Fibroblast of lung (primary cell): ENCODE data around the gene CACNG8. TPM values are rescaled to one million over a fixed set of nuclear protein-coding genes. Genes with fewer than 3 reads are reported as not detected.

Experiments
- DNase-seq, 2 donors: peaks; one replicate each; pipeline versions ENCODE4 v3.0.0 to v3.0.0-alpha.2; 2010; ENCODE audit warnings: low read depth in 2 of 2
- H2AFZ ChIP-seq: 2 replicates; pipeline ENCODE4 v1.5.1; 2012; ENCODE audit warnings: low read length, control low read depth, inconsistent platforms
- H3K27ac ChIP-seq: 2 replicates; pipeline ENCODE4 v1.5.1; 2011; ENCODE audit warnings: low read length, control low read depth; ENCODE audit not compliant: insufficient read depth
- H3K27me3 ChIP-seq: 2 replicates; pipeline ENCODE4 v1.5.1; 2011; ENCODE audit warnings: mild to moderate bottlenecking, low read length; ENCODE audit not compliant: control insufficient read depth, insufficient read depth
- H3K36me3 ChIP-seq: 2 replicates; pipeline ENCODE4 v1.5.1; 2011; ENCODE audit warnings: low read length; ENCODE audit not compliant: control insufficient read depth, insufficient read depth
- H3K4me1 ChIP-seq: 2 replicates; pipeline ENCODE4 v1.5.1; 2011; ENCODE audit warnings: low read length; ENCODE audit not compliant: control insufficient read depth, insufficient read depth; ENCODE audit errors: extremely low read depth
- H3K4me2 ChIP-seq: 2 replicates; pipeline ENCODE4 v1.5.1; 2011; ENCODE audit warnings: low read length, control low read depth; ENCODE audit not compliant: insufficient read depth; ENCODE audit errors: extremely low read depth
- H3K4me3 ChIP-seq, 4 experiments: fragments of 200-600 bp in 1 of 4; sonication (generic) in 1 of 4; replicated peaks in 1 of 4; 2 replicates each; pipeline ENCODE4 v1.5.1; 2011 to 2016; ENCODE audit warnings: low read length in 4 of 4, low read depth in 3 of 4, mild to moderate bottlenecking in 3 of 4, control low read depth in 2 of 4, inconsistent platforms in 1 of 4, mixed read lengths in 1 of 4; ENCODE audit not compliant: insufficient read depth in 1 of 4; ENCODE audit errors: control extremely low read depth in 1 of 4
- H3K79me2 ChIP-seq: 2 replicates; pipeline ENCODE4 v1.5.1; 2012; ENCODE audit warnings: mild to moderate bottlenecking, low read length, inconsistent platforms; ENCODE audit not compliant: control insufficient read depth, insufficient read depth
- H3K9ac ChIP-seq: 2 replicates; pipeline ENCODE4 v1.5.1; 2011; ENCODE audit warnings: mild to moderate bottlenecking, low read length, control low read depth; ENCODE audit not compliant: insufficient read depth
- H3K9me3 ChIP-seq: 2 replicates; pipeline ENCODE4 v1.5.1; 2012; ENCODE audit warnings: low read depth, low read length; ENCODE audit not compliant: control insufficient read depth, insufficient read depth
- H4K20me1 ChIP-seq: 2 replicates; pipeline ENCODE4 v1.5.1; 2011; ENCODE audit warnings: low read length; ENCODE audit not compliant: control insufficient read depth, insufficient read depth; ENCODE audit errors: extremely low read depth
- EZH2 ChIP-seq: IDR thresholded peaks from 2 replicates; pipeline ENCODE4 v1.5.1; 2012; ENCODE audit warnings: low read length, control low read depth, mild to moderate bottlenecking; ENCODE audit errors: missing control alignments
- polyA plus RNA-seq, 2 donors: library from polyadenylated mRNA; depleted of rRNA in 1 of 2; stranded (reverse) in 1 of 2; unstranded in 1 of 2; fragments of >200 nt; gene quantifications; 2 replicates each; pipeline ENCODE4 v1.2.1, GENCODE V29; 2011 to 2012; ENCODE audit warnings: missing spikeins in 1 of 2
- total RNA-seq: library from RNA; depleted of rRNA; stranded (reverse); fragments of >200 nt; gene quantifications from 2 replicates; pipeline ENCODE4 v1.2.1, GENCODE V29; 2014
- TF ChIP-seq, protein P1 (sequence below), 2 donors: IDR thresholded peaks in 1 of 2; conservative IDR thresholded peaks in 1 of 2; 1 replicate in 1 of 2; 2 replicates in 1 of 2; pipeline ENCODE4 v1.5.1; 2011 to 2012; ENCODE audit warnings: low read length in 2 of 2, control low read depth in 1 of 2, inconsistent platforms in 1 of 2, low read depth in 1 of 2, mild to moderate bottlenecking in 1 of 2

The CACNG8 gene
- total and polyA plus RNA-seq, 2 donors (not counting 1 experiment from before 2014, with no cell fraction given): under 0.01 to 0.01 TPM

DNA sequence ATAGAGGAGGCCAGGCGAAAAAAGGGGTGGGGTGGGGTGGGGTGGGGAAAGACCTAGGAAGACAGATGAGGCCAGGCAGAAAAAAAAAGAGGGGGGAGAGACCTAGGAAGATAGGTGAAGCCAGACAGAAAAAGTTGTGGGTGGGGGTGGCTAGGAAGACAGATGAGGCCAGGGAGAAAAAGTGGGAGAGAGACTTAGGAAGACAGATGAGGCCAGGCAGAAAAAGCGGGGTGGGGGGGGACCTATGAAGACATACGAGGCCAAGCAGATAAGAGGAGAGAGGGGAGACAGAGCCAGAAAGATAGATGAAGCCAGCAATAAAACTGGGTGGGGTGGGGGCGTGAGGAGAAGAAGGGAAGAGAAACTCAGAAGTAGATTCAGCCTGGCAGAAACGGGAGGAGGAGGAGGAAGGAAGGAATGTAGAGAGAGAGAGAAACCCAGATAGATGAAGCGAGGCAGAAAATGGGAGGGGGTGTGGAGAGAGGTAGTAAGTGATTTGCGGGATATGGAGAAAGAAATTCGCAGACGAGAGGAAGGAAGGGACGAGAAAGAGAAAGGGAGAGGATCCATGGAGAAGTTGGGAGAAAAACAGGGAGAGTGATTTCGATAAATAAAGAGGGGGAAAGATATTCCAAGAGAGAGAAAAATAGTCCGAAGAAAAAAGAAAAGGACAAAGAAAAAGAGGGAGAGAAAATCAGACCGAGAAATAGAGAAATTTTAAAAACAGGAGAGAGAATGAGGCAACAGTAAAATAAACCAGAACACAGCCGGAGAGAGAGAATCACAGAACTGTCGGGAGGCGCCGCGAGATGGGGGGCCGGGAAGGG is 16.5 kb downstream of the CACNG8 start:
- no peak overlapping the region for H2AFZ ChIP-seq
- TF ChIP-seq, protein P1, sequence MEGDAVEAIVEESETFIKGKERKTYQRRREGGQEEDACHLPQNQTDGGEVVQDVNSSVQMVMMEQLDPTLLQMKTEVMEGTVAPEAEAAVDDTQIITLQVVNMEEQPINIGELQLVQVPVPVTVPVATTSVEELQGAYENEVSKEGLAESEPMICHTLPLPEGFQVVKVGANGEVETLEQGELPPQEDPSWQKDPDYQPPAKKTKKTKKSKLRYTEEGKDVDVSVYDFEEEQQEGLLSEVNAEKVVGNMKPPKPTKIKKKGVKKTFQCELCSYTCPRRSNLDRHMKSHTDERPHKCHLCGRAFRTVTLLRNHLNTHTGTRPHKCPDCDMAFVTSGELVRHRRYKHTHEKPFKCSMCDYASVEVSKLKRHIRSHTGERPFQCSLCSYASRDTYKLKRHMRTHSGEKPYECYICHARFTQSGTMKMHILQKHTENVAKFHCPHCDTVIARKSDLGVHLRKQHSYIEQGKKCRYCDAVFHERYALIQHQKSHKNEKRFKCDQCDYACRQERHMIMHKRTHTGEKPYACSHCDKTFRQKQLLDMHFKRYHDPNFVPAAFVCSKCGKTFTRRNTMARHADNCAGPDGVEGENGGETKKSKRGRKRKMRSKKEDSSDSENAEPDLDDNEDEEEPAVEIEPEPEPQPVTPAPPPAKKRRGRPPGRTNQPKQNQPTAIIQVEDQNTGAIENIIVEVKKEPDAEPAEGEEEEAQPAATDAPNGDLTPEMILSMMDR (conservative IDR thresholded peaks at IDR 0.05 in 1 of 2, IDR thresholded peaks at IDR 0.05 in 1 of 2; ENCODE audit: low read depth in 1 of 2, low read length in 2 of 2): no peak
- TF ChIP-seq EZH2: no peak
- peak overlapping the region; percentile 82 for H3K4me2 ChIP-seq
- H4K20me1 ChIP-seq: no peaks in the 10 kb centered on the region
- DNase-seq: no peak
- no peaks in the 10 kb centered on the region for H3K9me3 ChIP-seq
- H3K4me3 ChIP-seq: peak overlapping the region in 3 of 4 experiments; percentile 35 to 51 (median 45)
- H3K27me3 ChIP-seq: peaks cover 12% of the 10 kb centered on the region
- H3K79me2 ChIP-seq: no peaks in the 10 kb centered on the region
- no peaks in the 10 kb centered on the region for H3K36me3 ChIP-seq
- no peaks in the 10 kb centered on the region for H3K4me1 ChIP-seq
- no peak overlapping the region for H3K27ac ChIP-seq
- H3K9ac ChIP-seq: no peak overlapping the region

DNA sequence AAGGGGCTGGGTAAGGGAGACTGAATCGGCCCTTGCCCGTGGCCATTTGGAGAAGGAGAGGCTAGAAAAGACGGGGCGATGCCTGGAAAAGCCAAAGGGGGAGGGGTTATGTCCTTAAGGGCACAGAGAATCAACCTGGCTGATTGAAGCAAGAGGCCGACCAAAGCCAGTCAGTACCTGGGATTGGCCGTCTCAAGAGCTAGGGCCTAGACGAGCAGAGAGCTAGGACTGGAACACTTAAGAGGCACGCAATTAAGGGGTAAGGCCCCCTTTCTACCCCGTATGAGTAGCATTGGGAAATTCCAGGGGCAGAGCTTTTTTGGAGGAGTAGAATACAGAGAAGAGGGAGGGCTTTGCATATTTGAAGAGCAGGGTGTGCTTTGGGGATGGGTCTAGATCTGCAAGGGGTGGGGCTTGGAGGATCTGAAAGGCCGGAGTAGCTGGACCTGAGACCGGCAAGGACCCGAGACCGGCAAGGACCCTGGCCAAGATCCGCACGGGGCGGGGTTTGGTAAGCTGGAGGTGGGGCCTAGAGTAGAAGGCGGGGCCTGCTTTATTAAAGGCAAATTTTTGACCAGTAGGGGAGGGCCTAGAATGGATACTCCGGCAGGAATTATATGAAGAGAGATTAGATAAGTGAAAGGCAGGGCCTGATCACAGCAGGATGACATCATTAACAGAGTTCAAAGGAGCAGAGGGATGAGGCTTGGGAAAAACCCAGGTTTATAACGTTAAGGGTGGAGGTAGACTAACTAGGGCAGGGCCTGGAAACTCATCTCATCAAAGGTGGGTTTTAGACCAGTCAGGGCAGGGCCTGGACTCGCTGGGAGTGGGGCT is 18.0 kb downstream of the CACNG8 start:
- H3K4me1 ChIP-seq: no peaks in the 10 kb centered on the region
- H2AFZ ChIP-seq: no peak overlapping the region
- no peak overlapping the region for H3K9ac ChIP-seq

More for the DNA sequence above, 18.0 kb downstream of the CACNG8 start:
- H4K20me1 ChIP-seq: no peaks in the 10 kb centered on the region
- no peaks in the 10 kb centered on the region for H3K9me3 ChIP-seq
- no peaks in the 10 kb centered on the region for H3K79me2 ChIP-seq
- peak overlapping the region in 2 of 4 experiments; percentile 33 to 51 for H3K4me3 ChIP-seq
- H3K4me2 ChIP-seq: peak overlapping the region; percentile 82
- H3K36me3 ChIP-seq: no peaks in the 10 kb centered on the region
- H3K27me3 ChIP-seq: peaks cover 12% of the 10 kb centered on the region
- H3K27ac ChIP-seq: no peak overlapping the region
- TF ChIP-seq, protein P1 (conservative IDR thresholded peaks at IDR 0.05 in 1 of 2, IDR thresholded peaks at IDR 0.05 in 1 of 2; ENCODE audit: low read depth in 1 of 2, low read length in 2 of 2): no peak
- TF ChIP-seq EZH2: no peak
- DNase-seq: peak; percentile 4 to 70
